Sciatic nerve (tissue), 2 donors: Measurements from ENCODE around the gene ARRDC2. TPM values are rescaled to one million over a fixed set of nuclear protein-coding genes. Genes with fewer than 3 reads are reported as not detected.
"Not testable (repeated sequence)": the region's sequence is repeated elsewhere in the genome, so short reads cannot be mapped to it uniquely, and the experiment has no call there.

Experiments used
- ATAC-seq: fragments of 200-7000 bp; cut with Tn5 transposase; one replicate; pipeline ENCODE4 v1.9.1; 2020; ENCODE audit warnings: mild to moderate bottlenecking, moderate library complexity
- DNase-seq: peaks from one replicate; pipeline ENCODE4 v3.0.0-alpha.2; 2020; ENCODE audit warnings: low spot score
- intact Hi-C: fragments of 100-400 bp; cut with DNase I; formaldehyde crosslinking; loops from one replicate; pipeline ENCODE4 v1.14.2; 2022
- total RNA-seq: library from RNA; stranded (reverse); fragmentation: NEBNext Ultra II Directional; extraction: Animal tissue kit (Norgen Biotek cat#: 25700); gene quantifications from one replicate; pipeline ENCODE4 v1.2.1, GENCODE V29; 2021
- donor health status: DM: no; HTN: no; CAD: no.
- donor health status: DM: no; HTN: no; CAD: no.

The ARRDC2 gene
- total RNA-seq, 1 donor from 2014 or later = 38.2 TPM

DNA sequence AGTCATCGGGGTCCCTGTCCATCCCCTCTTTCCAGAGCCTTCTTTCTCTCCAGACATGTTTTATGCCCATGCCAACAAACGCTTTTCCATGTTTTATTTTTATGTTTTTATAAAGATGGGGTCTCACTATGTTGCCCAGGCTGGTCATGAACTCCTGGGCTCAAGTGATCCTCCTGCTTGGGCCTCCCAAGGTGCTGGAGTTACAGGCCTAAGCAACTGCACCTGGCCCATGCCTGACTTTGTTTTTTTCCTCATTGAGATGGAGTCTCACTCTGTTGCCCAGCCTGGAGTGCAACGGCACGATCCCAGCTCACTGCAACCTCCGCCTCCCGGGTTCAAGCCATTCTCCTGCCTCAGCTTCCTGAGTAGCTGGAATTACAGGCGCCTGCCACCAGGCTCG lies 21.4 kb upstream of the ARRDC2 start:
- intact Hi-C loops, ATAC-seq, DNase-seq: not testable (repeated sequence)

DNA sequence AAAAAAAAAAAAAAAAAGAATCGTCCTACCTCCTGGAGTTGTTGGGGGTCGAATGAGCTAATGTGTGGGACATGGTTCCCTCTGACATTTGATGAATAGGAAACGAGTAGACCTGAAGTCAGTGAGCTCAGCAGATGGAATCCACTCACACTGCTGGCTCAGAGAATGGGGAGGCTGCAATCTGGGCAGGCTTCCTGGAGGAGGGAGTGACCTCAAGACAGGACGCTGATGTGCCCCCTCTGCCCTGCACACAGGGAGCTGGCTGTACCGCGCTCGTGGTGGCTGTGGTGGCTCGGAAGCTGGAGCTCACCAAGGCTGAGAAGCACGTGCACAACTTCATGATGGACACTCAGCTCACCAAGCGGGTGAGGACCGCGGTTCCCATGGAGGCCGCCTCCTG lies 19.8 kb upstream of the ARRDC2 start:
- no peak for ATAC-seq
- intact Hi-C loops = no loop called here

DNA sequence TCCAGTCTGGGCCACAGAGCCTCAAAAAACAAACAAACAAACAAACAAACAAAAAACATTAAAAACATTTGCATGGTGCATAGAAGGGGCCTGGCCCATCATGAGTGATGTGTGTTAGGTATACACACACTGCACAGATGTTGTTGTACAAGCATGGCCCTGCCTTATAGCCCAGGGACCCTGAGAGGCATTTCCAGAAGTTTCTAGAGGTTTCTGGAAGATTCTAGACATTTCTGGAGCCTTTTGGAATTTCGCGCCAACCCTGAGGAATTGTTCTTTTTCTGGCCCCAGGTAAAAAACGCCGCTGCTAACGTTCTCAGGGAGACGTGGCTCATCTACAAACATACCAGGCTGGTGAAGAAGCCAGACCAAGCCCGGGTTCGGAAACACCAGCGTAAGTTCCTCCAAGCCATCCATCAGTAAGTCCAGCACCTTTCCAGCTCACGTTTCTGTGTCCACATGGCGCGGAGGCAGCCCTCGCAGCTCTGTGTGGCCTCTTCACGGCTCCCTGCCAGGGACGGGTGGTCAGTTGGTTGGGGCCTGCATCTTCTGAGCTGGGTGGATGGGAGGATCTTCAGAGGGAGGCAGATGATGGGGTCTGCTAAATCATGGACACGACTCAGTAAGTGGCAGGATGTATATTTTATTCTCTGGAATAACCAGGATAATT lies 18.4 kb upstream of the ARRDC2 start:
- no peak for ATAC-seq
- intact Hi-C loops = loop anchor here (10.0 kb wide), 1 partner anchor 135 kb away; the partner anchor contains the start of gene RPL18A
- no peak for DNase-seq

More for the DNA sequence above, 19.8 kb upstream of the ARRDC2 start:
- DNase-seq = no peak

DNA sequence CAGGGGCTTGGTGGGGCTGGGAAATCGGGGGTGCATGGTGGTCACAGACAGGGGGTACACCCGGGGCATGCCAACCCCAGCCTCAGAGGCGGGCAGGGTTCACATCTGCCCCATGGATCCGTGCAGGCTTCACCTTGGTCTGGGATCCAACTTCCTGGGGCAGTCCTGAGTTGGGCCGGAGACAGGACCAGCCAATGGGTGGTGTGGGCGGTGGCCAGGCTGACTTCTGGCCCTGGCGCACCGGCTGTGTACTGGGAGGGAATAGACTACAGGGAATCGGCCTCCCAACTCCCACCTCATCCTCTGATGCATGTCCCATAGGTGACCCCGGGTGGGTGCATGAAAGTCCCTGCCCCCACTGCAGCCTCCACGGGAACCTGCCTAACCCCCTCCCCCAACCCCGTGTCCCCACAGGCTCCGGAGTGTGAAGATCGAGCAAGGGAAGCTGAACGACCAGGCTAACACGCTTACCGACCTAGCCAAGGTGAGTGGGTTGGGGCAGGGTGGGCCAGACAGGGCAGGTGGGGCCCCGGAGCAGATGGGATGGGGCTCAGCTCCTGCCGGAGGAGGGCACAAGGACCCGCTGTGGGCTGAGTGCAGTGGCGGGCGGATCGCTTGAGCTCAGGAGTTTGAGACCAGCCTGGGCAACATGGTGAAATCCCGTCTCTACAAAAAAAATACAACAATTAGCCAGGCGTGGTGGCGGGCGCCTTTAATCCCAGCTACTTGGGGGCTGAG lies 14.7 kb upstream of the ARRDC2 start:
- intact Hi-C loops = loop anchor here (10.0 kb wide), 1 partner anchor 138 kb away; the partner anchor contains the start of gene RPL18A
- ATAC-seq (no peak), DNase-seq (no peak)

DNA sequence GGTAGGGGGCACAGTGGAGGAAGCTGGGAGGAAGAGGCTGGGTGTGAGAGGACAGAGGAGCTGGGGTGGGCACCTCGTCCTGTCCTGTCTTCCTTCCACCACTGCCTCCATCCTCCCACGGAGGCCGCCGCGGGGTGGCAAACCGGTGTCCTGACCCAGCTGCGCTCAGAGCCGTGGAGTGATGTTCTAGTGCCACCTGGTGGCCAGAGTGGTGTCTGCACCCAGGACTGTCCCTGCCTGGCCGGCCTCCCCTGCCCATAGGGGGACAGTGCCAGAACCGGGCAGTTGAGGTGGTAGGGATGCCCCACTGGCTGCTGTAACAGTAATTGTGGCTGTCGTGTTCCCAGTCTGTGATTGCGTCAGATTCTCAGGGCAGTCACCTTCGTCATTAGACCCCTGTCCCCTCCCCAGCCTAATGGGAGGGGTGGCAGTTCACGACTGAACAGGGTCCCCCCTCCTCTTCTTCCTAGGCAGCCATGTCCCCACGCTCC lies 11.1 kb upstream of the ARRDC2 start:
- intact Hi-C loops = loop anchor here (2.0 to 10.0 kb wide), 2 partner anchors 58 to 142 kb away; partner anchors contain the start of gene RPL18A
- ATAC-seq (peak; percentile 82), DNase-seq (peak; percentile 94)

DNA sequence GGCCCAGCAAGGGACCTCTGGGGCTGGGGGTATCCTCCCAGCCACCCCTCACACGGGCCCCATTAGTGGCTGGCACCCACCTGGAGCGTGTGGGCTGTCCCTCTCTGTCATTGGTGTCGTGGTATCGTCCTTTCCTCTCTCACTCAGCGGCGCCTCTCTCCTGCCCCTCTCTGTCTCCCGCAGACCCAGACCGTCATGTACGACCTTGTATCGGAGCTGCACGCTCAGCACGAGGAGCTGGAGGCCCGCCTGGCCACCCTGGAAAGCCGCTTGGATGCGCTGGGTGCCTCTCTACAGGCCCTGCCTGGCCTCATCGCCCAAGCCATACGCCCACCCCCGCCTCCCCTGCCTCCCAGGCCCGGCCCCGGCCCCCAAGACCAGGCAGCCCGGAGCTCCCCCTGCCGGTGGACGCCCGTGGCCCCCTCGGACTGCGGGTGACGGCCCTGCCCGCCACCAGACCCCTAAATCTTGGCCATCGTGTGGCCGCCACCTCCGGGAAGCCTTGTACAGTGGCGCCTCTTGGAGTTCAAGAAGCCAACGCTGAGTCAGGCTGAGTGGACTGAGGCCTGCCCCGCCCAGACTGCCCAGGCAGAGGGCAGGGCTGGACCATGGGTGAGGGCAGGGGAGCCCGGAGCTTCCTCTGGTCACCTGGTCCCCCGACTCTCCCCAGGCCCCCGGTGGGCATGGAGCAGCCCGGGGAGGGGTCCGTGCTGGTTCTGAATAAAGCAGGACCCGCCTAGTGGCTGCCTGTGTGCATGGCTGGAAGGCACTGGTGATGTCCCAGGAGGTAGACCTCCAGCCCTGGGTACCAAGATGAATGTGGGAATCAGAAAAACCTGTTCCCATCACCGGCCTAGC lies 9.8 kb upstream of the ARRDC2 start:
- no peak for ATAC-seq
- intact Hi-C loops = loop anchor here (2.0 to 10.0 kb wide), 2 partner anchors 59 to 143 kb away; partner anchors contain the start of gene RPL18A
- no peak for DNase-seq

DNA sequence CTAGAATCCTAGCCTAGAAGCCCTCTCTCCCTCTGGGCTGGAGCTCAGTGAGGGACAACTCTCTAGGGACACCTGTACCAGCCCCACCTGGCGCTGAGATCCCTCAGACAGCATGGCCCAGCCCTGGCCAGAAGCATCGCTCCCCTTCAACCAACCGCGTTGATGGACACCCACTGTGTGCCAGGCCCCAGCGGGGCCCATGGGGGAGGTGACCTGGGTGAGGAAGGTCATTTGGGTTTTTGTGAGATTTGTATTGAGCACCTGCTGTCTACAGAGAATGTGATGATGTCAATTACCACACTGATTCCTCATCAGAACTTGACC lies 9.2 kb upstream of the ARRDC2 start:
- ATAC-seq (no peak), DNase-seq (no peak)
- intact Hi-C loops = loop anchor here (10.0 kb wide), 1 partner anchor 144 kb away; the partner anchor contains the start of gene RPL18A

DNA sequence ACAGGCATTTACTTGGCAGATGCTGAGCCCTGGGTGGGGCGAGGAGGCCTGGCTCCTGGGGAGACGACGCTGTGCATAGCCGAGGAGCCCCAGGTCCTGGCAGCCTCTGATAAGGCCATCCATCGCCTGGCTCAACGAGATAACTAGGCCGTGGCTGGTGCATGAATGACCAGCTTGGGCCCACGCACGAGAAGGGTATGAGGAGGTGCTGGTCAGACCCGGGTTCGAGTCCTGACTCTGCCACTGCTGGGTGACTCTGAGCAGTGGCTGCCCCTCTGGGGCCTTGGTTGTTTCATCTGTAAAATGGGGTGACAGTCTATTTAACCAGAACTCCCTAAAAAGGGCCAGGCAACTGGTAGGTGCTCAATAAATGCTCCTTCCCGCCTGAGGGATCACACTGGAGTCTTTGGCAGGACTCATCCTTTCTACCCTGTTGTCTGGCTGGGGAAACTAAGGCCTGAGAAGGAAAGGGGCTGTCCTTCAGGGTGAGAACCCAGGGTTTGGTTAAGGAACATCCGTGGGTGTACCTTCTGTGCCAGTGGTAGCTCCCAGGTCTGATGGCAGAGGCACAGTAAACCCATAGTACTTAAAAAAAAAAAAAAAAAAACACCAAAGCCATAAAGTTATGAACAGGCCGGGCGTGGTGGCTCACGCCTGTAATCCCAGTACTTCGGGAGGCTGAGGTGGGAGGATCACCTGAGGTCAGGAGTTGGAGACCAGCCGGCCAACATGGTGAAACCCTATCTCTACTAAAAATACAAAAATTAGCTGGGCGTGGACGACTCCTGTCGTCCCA lies 8.1 kb upstream of the ARRDC2 start:
- intact Hi-C loops = loop anchor here (10.0 kb wide), 1 partner anchor 145 kb away; the partner anchor contains the start of gene RPL18A
- DNase-seq (no peak), ATAC-seq (no peak)

DNA sequence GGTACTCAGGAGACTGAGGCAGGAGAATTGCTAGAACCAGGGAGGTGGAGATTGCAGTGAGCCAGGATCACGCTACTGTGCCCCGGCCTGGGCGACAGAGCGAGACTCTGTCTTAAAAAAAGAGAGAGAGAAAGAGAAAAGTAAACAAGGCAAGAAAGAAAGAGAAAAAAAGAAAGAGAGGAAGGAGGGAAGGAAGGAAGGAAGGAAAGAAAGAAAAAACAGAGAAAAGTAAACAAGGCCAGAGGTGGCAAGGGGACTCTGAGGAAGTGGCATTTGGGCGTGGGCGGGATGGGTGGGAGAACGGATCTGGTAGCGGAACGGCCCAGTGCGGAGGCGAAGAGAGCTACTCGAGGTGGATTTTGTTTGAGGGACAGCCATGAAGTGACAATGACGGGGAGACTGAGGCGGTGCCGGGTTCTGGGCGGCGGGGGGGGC lies 7.5 kb upstream of the ARRDC2 start:
- ATAC-seq (no peak), DNase-seq (no peak)
- intact Hi-C loops = no loop called here

DNA sequence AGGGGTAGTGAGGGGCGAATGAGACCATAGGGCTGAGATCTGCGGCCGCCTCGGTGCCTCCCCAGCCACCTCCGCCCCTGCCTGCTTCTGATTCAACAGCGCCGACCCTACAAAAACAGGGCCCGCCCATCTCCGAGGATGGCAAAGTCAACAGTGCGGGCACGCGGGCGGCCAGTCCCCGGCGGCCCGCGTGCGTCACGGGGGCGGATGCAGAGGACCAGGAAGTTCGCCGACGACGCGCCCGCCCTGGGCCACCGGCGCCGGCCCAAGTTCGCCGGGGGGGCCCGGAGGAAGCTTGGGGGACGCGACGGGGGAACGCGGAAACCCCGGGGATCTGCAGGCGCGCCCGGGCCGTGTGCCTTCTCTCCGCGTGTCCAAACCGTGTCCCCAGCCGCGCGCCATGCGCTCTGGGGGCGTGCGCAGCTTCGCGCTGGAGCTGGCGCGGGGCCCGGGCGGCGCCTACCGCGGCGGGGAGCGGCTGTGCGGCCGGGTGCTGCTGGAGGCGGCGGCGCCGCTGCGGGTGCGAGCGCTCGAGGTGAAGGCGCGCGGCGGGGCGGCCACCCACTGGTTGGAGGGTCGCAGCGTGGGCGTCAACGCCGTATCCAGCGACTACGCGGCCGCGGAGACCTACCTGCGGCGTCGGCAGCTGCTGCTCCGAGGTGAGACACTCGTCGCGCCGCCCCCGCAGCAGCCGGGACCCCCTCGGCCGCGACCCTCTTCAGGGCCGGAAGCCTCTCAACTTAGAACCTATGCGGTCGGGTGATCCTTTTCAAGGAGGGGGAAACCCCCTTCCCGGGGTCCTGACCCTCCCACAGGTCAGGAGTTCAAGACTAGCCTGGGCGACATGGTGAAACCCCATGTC lies 6.8 kb upstream of the ARRDC2 start:
- peak; percentile 85 for ATAC-seq
- peak; percentile 92 for DNase-seq
- intact Hi-C loops = no loop called here

DNA sequence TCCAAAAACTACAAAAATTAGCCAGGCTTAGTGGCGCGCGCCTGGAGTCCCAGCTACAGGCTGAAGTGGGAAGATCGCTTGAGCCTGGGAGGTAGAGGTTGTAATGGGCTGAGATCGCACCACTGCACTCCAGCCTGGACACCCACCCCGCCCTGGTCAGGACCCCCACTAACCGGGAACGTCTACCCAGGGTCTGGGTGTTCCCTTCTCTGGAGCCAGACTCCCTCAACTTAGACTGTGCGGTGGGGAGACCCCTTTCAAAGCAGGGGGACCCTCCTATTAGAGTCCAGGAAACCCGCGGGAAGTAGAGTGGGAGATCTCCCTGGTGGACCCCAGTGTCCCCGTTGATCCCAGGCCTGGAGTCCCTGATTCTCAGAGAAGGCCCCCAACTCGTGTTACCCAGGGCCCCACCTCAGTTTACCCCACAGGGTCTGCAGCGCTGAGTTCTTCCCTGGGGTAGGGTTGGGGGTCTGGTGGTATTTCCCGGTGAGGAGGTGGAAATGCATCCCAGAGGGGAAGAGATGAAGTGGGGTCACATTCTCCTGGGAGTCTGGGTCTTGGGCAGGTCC lies 6.1 kb upstream of the ARRDC2 start:
- intact Hi-C loops = no loop called here
- ATAC-seq (peak; percentile 9), DNase-seq (no peak)

DNA sequence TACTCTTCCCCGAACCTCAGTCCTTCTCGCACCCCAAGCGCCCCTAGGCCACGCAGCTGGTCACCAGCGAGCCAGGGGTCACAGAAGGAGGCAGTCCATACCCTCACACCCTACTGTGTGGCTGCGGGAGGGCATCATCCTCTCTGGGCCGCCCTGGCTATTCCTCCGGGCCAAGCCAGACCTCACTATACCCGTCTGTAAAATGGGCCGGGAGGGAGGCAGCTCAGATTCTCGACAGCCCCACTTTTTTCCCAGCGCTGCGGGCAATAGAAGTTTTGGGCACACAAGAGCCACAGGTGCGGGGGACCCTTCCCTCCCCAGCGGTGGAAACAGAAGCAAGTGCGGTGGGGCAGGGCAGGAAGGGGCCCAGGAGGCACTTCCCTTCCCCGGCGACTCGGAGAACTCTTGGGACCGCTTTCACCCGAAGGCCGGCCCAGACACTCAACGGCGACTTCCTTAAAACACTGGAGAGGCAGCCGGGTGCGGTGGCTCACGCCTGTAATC lies 5.6 kb upstream of the ARRDC2 start:
- peak; percentile 72 for DNase-seq
- no peak for ATAC-seq
- intact Hi-C loops = no loop called here

DNA sequence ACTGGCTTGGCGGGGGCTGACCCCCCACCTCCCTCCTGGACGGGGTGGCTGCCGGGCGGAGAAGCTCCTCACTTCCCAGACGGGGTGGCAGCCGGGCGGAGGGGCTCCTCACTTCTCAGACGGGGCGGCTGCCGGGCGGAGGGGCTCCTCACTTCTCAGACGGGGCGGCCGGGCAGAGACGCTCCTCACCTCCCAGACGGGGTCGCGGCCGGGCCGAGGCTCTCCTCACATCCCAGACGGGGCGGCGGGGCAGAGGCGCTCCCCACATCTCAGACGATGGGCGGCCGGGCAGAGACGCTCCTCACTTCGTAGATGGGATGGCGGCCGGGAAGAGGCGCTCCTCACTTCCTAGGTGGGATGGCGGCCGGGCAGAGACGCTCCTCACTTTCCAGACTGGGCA lies 2.2 kb upstream of the ARRDC2 start:
- not testable (repeated sequence) for DNase-seq, ATAC-seq
- intact Hi-C loops = loop anchor here (5.0 kb wide), 1 partner anchor 52 kb away; no protein-coding TSS in a partner anchor

DNA sequence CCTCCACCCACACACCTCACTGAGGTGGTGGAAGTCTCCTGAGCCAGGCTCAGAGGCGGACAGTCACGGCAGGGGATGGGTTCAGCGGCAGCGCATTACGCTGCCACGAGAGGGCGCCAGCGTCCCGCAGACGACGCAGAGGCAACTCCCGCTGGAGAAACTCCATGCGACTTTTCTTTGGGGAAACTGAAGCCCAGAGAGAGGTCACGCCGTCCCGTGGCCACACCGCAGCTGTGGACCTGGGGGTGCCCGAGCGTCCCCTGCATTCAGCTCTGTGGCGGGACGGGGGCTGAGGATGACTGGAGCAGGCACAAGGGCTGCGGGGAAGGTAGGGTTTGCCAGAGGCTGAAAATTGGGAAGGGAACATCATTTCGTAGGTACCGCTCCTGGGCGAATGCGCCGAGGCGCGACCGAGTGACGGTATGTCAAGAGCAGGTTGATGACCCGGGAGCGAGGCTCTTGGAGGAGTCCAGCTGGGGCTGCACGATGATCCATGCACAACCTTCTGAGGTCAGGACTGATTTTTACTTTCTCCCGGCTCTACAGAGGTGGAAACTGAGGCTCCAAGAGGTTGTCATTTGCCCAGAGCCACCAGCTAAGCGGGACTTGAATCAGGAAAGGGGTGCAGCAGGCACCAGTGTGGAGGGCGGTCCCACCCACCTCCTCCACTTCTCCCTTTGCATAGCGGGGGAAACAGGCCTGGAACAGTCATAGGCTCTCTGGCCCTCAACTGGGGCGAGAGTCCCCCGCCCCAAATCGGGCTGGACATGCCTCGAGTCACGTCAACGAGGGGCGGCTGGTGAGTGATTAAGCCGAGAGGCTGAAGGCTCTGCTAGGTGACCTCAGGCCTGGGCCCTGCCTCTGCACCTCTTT lies 690 bp upstream of the ARRDC2 start:
- intact Hi-C loops = loop anchor here (5.0 kb wide), 1 partner anchor 50 kb away; no protein-coding TSS in a partner anchor
- DNase-seq = peak; percentile 92
- ATAC-seq = peak; percentile 93

DNA sequence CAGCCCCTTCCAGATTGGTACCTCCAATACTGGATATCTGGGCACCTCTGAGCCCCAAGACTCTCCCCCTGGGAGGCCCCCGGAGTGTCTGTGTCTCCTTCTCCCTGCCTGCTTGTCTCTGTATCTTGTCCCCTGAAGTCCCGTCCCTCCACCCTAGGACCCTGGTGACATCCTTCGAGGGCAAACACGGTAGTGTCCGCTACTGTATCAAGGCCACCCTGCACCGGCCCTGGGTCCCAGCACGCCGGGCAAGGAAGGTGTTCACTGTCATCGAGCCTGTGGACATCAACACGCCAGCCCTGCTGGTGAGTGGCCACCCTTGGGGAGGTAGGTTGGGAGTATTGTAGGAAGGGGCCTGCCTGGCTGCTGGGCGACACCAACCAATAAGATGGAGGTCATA lies 844 bp downstream of the ARRDC2 start:
- intact Hi-C loops = loop anchor here (5.0 kb wide), 1 partner anchor 48 kb away; no protein-coding TSS in a partner anchor
- no peak for DNase-seq
- ATAC-seq = no peak
